CD14-positive monocyte (primary cell): Measurements from ENCODE around the gene VAMP4. TPM values are rescaled to one million over a fixed set of nuclear protein-coding genes. Genes with fewer than 3 reads are reported as not detected.

Experiments used
- DNase-seq, 3 donors: peaks; one replicate each; pipeline ENCODE4 v3.0.0-alpha.2; 2011 to 2022
- H2AFZ ChIP-seq: 2 replicates; pipeline ENCODE4 v1.6.0; 2012; ENCODE audit warnings: mild to moderate bottlenecking, low read depth, low read length, inconsistent platforms; ENCODE audit not compliant: insufficient read depth, poor library complexity, severe bottlenecking
- H3K27ac ChIP-seq, 2 donors: 1 replicate in 1 of 2; 2 replicates in 1 of 2; pipeline ENCODE4 v1.5.1; 2012 to 2013; ENCODE audit warnings: low read length in 2 of 2, control low read depth in 1 of 2, inconsistent platforms in 1 of 2, low read depth in 1 of 2, mild to moderate bottlenecking in 1 of 2
- H3K27me3 ChIP-seq, 2 donors: one replicate each; pipeline versions ENCODE4 v1.6.0 to v1.6.1; 2011 to 2013; ENCODE audit warnings: low read length in 2 of 2; ENCODE audit not compliant: control insufficient read depth in 2 of 2, insufficient read depth in 2 of 2
- H3K36me3 ChIP-seq, 2 donors: replicated peaks in 1 of 2; 1 replicate in 1 of 2; 2 replicates in 1 of 2; pipeline versions ENCODE4 v1.5.1 to v1.6.1; 2012 to 2013; ENCODE audit warnings: low read length in 2 of 2, control low read depth in 1 of 2, inconsistent platforms in 1 of 2, mild to moderate bottlenecking in 1 of 2; ENCODE audit not compliant: insufficient read depth in 2 of 2, control insufficient read depth in 1 of 2
- H3K4me1 ChIP-seq, 2 donors: 1 replicate in 1 of 2; 2 replicates in 1 of 2; pipeline versions ENCODE4 v1.5.1 to v1.6.1; 2012 to 2013; ENCODE audit warnings: low read length in 2 of 2, control low read depth in 1 of 2, inconsistent platforms in 1 of 2, mild to moderate bottlenecking in 1 of 2, moderate library complexity in 1 of 2; ENCODE audit not compliant: insufficient read depth in 2 of 2, control insufficient read depth in 1 of 2
- H3K4me2 ChIP-seq: replicated peaks from 2 replicates; pipeline ENCODE3; 2012; ENCODE audit warnings: low read length, moderate library complexity, mild to moderate bottlenecking; ENCODE audit not compliant: poor library complexity, severe bottlenecking; ENCODE audit errors: extremely low read depth
- H3K4me3 ChIP-seq, 3 experiments: fragments of 200-600 bp in 1 of 3; sonication (generic) in 1 of 3; replicated peaks in 1 of 3; 1 replicate in 2 of 3; 2 replicates in 1 of 3; pipeline ENCODE4 v1.5.1; 2011 to 2013; ENCODE audit warnings: low read length in 3 of 3, mild to moderate bottlenecking in 3 of 3, control low read depth in 2 of 3, low read depth in 2 of 3, inconsistent platforms in 1 of 3, moderate library complexity in 1 of 3
- H3K79me2 ChIP-seq: 2 replicates; pipeline ENCODE4 v1.6.0; 2012; ENCODE audit warnings: mild to moderate bottlenecking, control low read depth, inconsistent platforms, low read length, moderate library complexity; ENCODE audit not compliant: insufficient read depth
- H3K9ac ChIP-seq: 2 replicates; pipeline ENCODE4 v1.6.0; 2017; ENCODE audit warnings: low read length, mild to moderate bottlenecking; ENCODE audit not compliant: insufficient read depth, poor library complexity, severe bottlenecking
- H3K9me3 ChIP-seq, 2 donors: replicated peaks in 1 of 2; 1 replicate in 1 of 2; 2 replicates in 1 of 2; pipeline versions ENCODE4 v1.5.1 to v1.6.1; 2012 to 2013; ENCODE audit warnings: low read length in 2 of 2, control low read depth in 1 of 2; ENCODE audit not compliant: control insufficient read depth in 1 of 2, insufficient read depth in 1 of 2
- H4K20me1 ChIP-seq: 2 replicates; pipeline ENCODE4 v1.6.0; 2012; ENCODE audit warnings: mild to moderate bottlenecking, low read length, control low read depth, moderate library complexity; ENCODE audit not compliant: insufficient read depth
- H3K27ac Mint-ChIP-seq, 7 donors: one replicate each; pipeline ENCODE4 v1.8.0; 2020; ENCODE audit warnings: mild to moderate bottlenecking in 7 of 7, mixed read lengths in 7 of 7, moderate library complexity in 6 of 7, inconsistent platforms in 2 of 7
- H3K27me3 Mint-ChIP-seq, 3 donors: one replicate each; pipeline ENCODE4 v1.8.0; 2021 to 2022; ENCODE audit warnings: low read depth in 3 of 3, mild to moderate bottlenecking in 3 of 3, mixed read lengths in 3 of 3, moderate library complexity in 3 of 3, inconsistent platforms in 1 of 3
- H3K36me3 Mint-ChIP-seq, 2 donors: one replicate each; pipeline ENCODE4 v1.8.0; 2020; ENCODE audit warnings: mixed read lengths in 2 of 2, inconsistent platforms in 1 of 2, mild to moderate bottlenecking in 1 of 2
- H3K4me1 Mint-ChIP-seq: one replicate; pipeline ENCODE4 v1.8.0; 2020; ENCODE audit warnings: mild to moderate bottlenecking, mixed read lengths
- H3K4me3 Mint-ChIP-seq, 2 donors: one replicate each; pipeline ENCODE4 v1.8.0; 2020; ENCODE audit warnings: mild to moderate bottlenecking in 2 of 2, mixed read lengths in 2 of 2, moderate library complexity in 1 of 2
- H3K9me3 Mint-ChIP-seq, 7 donors: one replicate each; pipeline ENCODE4 v1.8.0; 2020 to 2022; ENCODE audit warnings: mixed read lengths in 7 of 7, mild to moderate bottlenecking in 6 of 7, moderate library complexity in 6 of 7, inconsistent platforms in 2 of 7
- WGBS: methylation state at CpG from one replicate; pipeline ENCODE4 v1.1.5; 2013; ENCODE audit warnings: missing lambda C conversion rate; ENCODE audit not compliant: insufficient coverage; 5-methylcytosine and 5-hydroxymethylcytosine counted together
- intact Hi-C, 2 donors: fragments of 100-400 bp; cut with micrococcal nuclease; formaldehyde crosslinking; loops; one replicate each; pipeline versions ENCODE4 v1.15.0 to v1.15.1; 2023
- polyA plus RNA-seq, 3 donors: library from polyadenylated mRNA; depleted of rRNA in 1 of 3; unstranded in 2 of 3; stranded (reverse) in 1 of 3; fragments of 300-500 nt in 2 of 3; fragments of >200 nt in 1 of 3; fragmentation: Illumina TruSeq in 2 of 3; gene quantifications; 1 replicate in 2 of 3; 2 replicates in 1 of 3; pipeline ENCODE4 v1.2.3, GENCODE V29; 2012 to 2021
- TF ChIP-seq, protein P1 (sequence below): fragments of 200-600 bp; IDR thresholded peaks from one replicate; pipeline ENCODE4 v1.8.0; 2022; ENCODE audit warnings: antibody characterized with exemption, mild to moderate bottlenecking

Gene VAMP4
- polyA plus RNA-seq, 3 donors, result 13.3 to 19.5 (median 18.8) TPM

GRCh38 chr1:171756856-171757255 is 15.0 kb upstream of the VAMP4 start:
- Histone ChIP-seq H3K4me2 (no peak overlapping the region), H3K36me3 (no peaks in the 10 kb centered on the region), H2AFZ (no peak overlapping the region), H3K9ac (no peak overlapping the region), H3K4me1 (peaks cover 0 to 1% of the 10 kb centered on the region in 2 donors), H3K9me3 (no peaks in the 10 kb centered on the region), H3K27ac (no peak overlapping the region), H3K4me3 (no peak overlapping the region), H3K79me2 (no peaks in the 10 kb centered on the region), H4K20me1 (no peaks in the 10 kb centered on the region), H3K27me3 (no peaks in the 10 kb centered on the region)
- intact Hi-C loops, result no loop called here
- Mint-ChIP-seq H3K4me1 (peaks cover 3% of the 10 kb centered on the region), H3K9me3 (peaks cover 0 to 6% (median 0%) of the 10 kb centered on the region in 7 donors), H3K36me3 (no peaks in the 10 kb centered on the region), H3K27ac (no peak overlapping the region), H3K4me3 (no peak overlapping the region), H3K27me3 (peaks cover 0 to 3% (median 2%) of the 10 kb centered on the region in 3 donors)
- TF ChIP-seq, protein P1, sequence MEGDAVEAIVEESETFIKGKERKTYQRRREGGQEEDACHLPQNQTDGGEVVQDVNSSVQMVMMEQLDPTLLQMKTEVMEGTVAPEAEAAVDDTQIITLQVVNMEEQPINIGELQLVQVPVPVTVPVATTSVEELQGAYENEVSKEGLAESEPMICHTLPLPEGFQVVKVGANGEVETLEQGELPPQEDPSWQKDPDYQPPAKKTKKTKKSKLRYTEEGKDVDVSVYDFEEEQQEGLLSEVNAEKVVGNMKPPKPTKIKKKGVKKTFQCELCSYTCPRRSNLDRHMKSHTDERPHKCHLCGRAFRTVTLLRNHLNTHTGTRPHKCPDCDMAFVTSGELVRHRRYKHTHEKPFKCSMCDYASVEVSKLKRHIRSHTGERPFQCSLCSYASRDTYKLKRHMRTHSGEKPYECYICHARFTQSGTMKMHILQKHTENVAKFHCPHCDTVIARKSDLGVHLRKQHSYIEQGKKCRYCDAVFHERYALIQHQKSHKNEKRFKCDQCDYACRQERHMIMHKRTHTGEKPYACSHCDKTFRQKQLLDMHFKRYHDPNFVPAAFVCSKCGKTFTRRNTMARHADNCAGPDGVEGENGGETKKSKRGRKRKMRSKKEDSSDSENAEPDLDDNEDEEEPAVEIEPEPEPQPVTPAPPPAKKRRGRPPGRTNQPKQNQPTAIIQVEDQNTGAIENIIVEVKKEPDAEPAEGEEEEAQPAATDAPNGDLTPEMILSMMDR, result no peak
- DNase-seq, result no peak
- 100% methylated on average over 1 of the region's 4 CpGs for WGBS

GRCh38 chr1:171754971-171755370 is 13.1 kb upstream of the VAMP4 start:
- DNase-seq, result no peak
- WGBS, result 83% methylated on average over 1 of the region's 1 CpG
- intact Hi-C loops, result no loop called here
- TF ChIP-seq, protein P1, result no peak
- no peak overlapping the region for H3K9ac ChIP-seq
- no peak overlapping the region for H3K27ac ChIP-seq
- no peaks in the 10 kb centered on the region for H4K20me1 ChIP-seq
- Mint-ChIP-seq H3K4me1 (peaks cover 15% of the 10 kb centered on the region), H3K9me3 (peaks cover 0 to 6% (median 2%) of the 10 kb centered on the region in 7 donors), H3K4me3 (no peak overlapping the region), H3K27ac (peak overlapping the region in 1 of 7 donors; percentile 26), H3K27me3 (peaks cover 1 to 3% (median 2%) of the 10 kb centered on the region in 3 donors), H3K36me3 (no peaks in the 10 kb centered on the region)
- H3K4me1 ChIP-seq, result peaks cover 0 to 15% of the 10 kb centered on the region in 2 donors
- no peaks in the 10 kb centered on the region for H3K27me3 ChIP-seq
- H3K79me2 ChIP-seq, result no peaks in the 10 kb centered on the region
- no peaks in the 10 kb centered on the region for H3K9me3 ChIP-seq
- no peak overlapping the region for H2AFZ ChIP-seq
- no peak overlapping the region for H3K4me3 ChIP-seq
- H3K4me2 ChIP-seq, result no peak overlapping the region
- H3K36me3 ChIP-seq, result no peaks in the 10 kb centered on the region
